ENCODE data around the gene EMSY. TPM values are rescaled to one million over a fixed set of nuclear protein-coding genes. Genes with fewer than 3 reads are reported as not detected.

Gene EMSY
- total RNA-seq, 1 experiment from 2014 or later = 29.3 TPM

- no peak; the same call in 2 of the 3 replicates for TF ChIP-seq CTCF (conservative IDR thresholded peaks at IDR 0.05)
- Histone ChIP-seq H2BK20ac (ENCODE audit: low read depth, low read length, poor library complexity, severe bottlenecking) (no peak overlapping the region), H3K4me1 (ENCODE audit: insufficient read depth, low read length) (no peaks in the 10 kb centered on the region), H3K9ac (ENCODE audit: extremely low read depth, insufficient read length, low read length) (no peak overlapping the region), H4K91ac (ENCODE audit: insufficient read length, low read depth, low read length) (no peak overlapping the region), H4K8ac (replicated peaks; ENCODE audit: insufficient read length, low read depth, low read length) (no peak overlapping the region), H3K4ac (ENCODE audit: low read depth, low read length) (no peak overlapping the region), H3K9me3 (ENCODE audit: control insufficient read depth, low read depth, low read length) (no peaks in the 10 kb centered on the region), H2AK5ac (ENCODE audit: insufficient read length, low read length) (no peak overlapping the region), H2BK120ac (ENCODE audit: low read depth, low read length, poor library complexity, severe bottlenecking) (no peak overlapping the region), H3K56ac (ENCODE audit: insufficient read length, low read depth, low read length) (no peak overlapping the region), H2BK12ac (ENCODE audit: insufficient read length, low read depth, low read length) (no peak overlapping the region), H2BK5ac (ENCODE audit: insufficient read length, low read length) (no peak overlapping the region), H3K23me2 (ENCODE audit: insufficient read length, low read depth, low read length, poor library complexity, severe bottlenecking) (no peaks in the 10 kb centered on the region), H3K27me3 (ENCODE audit: insufficient read depth, low read length) (no peaks in the 10 kb centered on the region), H3K79me1 (ENCODE audit: insufficient read depth, low read depth, low read length, poor library complexity, severe bottlenecking) (no peaks in the 10 kb centered on the region), H3K79me2 (ENCODE audit: insufficient read depth, low read length) (no peaks in the 10 kb centered on the region), H3K27ac (ENCODE audit: insufficient read length, low read depth, low read length) (no peak overlapping the region), H3K23ac (ENCODE audit: insufficient read length, low read depth, low read length) (no peak overlapping the region), H2BK15ac (ENCODE audit: low read depth, low read length) (no peak overlapping the region), H3K4me2 (ENCODE audit: insufficient read depth, insufficient read length, low read length) (no peak overlapping the region), H4K5ac (ENCODE audit: insufficient read length, low read depth, low read length) (no peak overlapping the region), H3K14ac (ENCODE audit: insufficient read depth, low read length) (no peak overlapping the region), H4K20me1 (ENCODE audit: control insufficient read depth, insufficient read depth, insufficient read length) (no peaks in the 10 kb centered on the region), H3T11ph (ENCODE audit: low read length) (no peak overlapping the region), H2AFZ (ENCODE audit: low read length) (no peak overlapping the region), H3K18ac (ENCODE audit: insufficient read length, low read depth, low read length) (no peak overlapping the region)
- DNase-seq = no peak
- H3K4me1 Mint-ChIP-seq = no peaks in the 10 kb centered on the region
- peaks cover 10 to 34% (median 32%) of the 10 kb centered on the region in 3 experiments for H3K36me3 Mint-ChIP-seq (ENCODE audit: insufficient read depth in 1 of 3, low read depth in 3 of 3)
- H3K27ac Mint-ChIP-seq = no peak overlapping the region
- no peaks in the 10 kb centered on the region for H3K9me3 Mint-ChIP-seq
- no CpG with 5 or more reads among the region's 5 CpGs for WGBS (ENCODE audit: extremely low coverage, insufficient read length, low lambda C conversion rate)
- H3K4me3 Mint-ChIP-seq = no peak overlapping the region
- H3K27me3 Mint-ChIP-seq (ENCODE audit: low read depth) = no peaks in the 10 kb centered on the region
Measured at GRCh38 chr11:76491644-76492043, 46.8 kb downstream of the EMSY start.

Data from H9 (cell line).